Measurements from ENCODE around the gene DLEC1.

Gene DLEC1

DNA sequence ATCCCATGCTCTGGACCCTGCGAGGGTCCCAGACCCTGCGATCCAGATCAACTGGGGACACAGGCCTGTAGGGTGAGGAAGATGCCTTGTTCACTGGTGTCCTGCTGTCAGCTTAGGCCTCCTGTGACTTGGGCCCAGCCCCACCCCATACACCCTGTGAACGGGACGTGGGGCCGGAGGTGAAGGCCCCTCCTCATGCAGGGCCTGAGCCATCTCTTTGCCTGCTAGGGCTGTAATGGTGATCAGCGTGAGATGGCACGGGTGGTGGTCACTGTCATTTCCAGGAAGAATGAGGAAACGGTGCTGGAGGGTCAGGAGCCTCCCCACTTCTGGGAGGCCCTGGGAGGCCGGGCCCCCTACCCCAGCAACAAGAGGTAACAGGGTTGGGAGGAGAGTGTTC, 36.1 kb upstream of the DLEC1 start:
- no peak for DNase-seq (ENCODE audit: low read depth)

GRCh38 chr3:38003371-38003816, 35.6 kb upstream of the DLEC1 start:
- DNase-seq (ENCODE audit: low read depth): peak; percentile 37

DNA sequence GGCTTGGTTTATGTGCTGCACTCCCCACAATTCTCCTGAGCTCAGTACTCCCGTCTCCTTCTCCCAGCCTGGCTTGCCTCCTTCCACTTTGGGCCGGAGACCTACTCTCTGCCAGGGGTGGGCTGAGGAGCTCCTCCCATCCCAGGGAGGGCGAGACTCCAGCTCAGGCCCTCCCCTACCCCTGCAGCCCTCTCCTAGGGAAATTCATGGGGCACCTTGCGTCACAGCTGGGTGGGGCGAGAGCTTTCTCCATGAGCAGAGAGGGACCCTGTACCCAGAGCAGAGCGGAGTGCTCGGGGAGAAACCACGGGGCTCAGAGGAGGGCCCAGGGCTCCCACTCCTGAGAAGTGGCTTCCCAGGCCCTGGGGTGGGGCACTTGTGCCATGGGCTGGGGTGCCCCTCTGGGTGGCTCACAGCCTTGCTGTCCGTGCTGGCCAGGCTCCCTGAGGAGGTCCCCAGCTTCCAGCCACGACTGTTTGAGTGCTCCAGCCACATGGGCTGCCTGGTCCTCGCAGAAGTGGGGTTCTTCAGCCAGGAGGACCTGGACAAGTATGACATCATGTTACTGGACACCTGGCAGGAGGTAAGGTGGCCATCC, 35.1 kb upstream of the DLEC1 start:
- DNase-seq (ENCODE audit: low read depth): no peak

DNA sequence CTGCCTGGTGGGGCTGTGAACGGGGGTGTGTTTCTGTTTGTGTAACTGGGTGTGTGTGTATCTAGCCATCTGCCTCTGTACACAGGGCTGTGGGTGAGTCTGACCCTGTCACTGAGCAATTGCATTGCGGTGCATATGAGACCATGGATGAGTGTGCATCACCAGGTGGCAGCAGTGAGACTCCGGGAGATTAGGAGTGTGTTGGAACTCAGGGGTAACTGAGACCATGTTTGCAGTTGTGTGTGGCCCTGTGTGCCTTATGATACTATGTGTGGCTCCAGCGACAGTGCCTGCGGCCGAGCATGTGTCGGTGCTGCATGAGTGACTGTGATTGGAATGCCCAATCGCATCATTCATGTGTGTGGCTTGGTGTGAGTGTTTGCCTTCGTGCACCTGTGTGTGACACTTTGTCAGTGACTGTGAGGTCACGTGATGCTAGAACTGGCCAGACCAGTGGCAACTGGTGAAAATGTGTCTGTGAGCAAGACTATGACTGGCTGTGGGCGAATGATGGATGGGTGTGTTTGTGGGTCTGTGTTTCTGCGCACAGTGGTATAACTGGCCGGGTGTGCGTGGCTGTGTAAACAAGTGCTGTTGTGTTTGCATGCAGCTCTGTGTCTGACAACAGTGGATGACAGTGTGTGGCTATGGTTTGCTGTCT, 34.5 kb upstream of the DLEC1 start:
- peak; percentile 73 for DNase-seq (ENCODE audit: low read depth)

DNA sequence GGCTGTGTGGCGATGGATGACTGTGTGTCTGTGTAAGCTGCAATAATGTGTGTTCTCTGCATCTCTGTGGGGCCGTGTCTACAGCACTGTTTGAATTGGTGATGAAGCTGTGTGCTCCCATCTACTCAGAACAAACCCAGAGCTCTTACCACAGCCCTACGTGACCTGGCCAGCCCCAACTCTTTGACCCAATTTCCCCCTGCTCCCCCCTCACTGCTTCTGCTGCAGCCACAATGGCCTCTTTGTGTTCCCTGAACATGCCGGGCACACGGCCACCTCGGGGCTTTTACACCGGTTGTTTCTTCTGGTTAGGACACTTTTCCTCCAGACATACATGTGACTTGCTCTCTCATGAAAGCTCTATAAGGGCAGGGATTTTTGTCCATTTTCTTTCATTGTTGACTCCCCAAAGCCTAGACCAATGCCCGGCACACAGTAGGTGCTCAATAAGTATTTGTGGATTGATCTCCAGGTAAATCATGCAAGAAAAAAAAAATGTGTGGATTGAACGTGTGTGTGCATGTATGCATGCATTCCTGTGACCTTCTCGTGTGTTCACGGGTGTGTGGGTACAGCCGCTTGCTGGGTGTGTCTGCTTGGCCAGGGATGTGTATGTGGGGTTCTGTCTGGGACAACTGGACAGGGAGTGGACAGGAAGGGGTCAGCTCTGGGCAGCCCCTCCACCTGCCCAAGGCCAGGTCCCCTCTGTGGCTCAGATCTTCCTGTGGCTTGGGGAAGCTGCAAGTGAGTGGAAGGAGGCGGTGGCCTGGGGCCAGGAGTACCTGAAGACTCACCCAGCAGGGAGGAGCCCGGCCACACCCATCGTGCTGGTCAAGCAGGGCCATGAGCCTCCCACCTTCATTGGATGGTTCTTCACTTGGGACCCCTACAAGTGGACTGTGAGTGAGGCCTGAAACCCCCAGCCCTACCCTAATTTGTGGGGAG, 33.7 kb upstream of the DLEC1 start:
- no peak for DNase-seq (ENCODE audit: low read depth)

GRCh38 chr3:38006031-38006430, 33.0 kb upstream of the DLEC1 start:
- no peak for DNase-seq (ENCODE audit: low read depth)

DNA sequence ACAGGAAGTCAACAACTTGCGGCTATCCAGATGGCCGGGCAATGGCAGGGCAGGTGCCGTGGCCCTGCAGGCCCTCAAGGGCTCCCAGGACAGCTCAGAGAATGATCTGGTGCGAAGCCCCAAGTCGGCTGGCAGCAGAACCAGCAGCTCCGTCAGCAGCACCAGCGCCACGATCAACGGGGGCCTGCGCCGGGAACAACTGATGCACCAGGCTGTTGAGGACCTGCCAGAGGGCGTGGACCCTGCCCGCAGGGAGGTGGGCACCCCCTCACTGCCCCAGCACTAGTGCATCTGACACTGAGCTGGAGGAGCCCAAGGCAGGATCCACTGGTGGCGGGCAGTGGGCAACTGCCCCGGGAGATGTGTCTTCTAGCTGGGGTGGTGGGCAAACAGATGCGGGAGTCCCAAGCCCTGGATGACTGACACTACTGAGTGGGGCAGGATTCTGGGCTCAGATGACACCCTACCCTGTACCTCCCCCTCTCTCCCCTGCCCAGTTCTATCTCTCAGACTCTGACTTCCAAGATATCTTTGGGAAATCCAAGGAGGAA, 32.5 kb upstream of the DLEC1 start:
- DNase-seq (ENCODE audit: low read depth): no peak

DNA sequence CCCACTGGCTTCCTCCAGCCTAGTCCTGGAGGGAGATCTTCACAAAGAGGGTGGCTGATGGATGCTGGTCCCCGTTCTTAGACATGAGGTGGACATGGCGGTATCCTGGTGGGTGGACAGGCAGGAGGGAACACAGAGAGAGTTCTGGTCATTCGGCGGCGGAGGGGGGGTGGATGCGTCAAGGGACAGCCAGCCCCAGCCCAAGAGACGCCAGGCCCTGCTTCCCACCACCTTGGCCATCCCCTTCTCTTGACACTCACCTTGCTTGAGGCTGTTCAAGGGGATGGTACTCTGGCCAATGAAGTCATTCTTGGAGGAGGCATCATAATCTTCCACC, 31.3 kb upstream of the DLEC1 start:
- no peak for DNase-seq (ENCODE audit: low read depth)

DNA sequence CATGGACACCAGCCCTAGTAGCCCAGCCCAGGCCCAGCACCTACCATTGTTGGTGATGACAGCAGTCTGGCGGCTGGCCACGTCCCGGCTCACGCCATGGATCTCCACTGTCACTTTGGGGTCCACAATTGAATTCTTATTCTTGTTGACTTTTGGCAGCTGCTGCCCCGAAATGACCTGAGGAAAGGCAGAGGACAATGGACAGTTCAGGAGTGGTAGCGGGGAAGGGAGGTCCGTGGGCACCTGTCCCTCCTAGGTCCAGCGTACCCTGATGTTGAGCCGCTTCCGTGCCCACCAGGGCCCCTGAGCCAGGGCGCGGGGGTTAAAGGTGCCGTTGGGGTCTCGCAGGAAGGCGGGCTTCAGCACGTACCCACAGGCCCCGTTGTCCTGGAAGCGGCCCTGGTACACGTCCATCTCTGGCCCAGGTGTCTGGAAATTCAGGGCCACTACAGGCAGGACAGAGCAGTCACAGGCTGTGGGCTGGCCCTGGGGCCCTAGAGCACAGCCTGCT, 30.8 kb upstream of the DLEC1 start:
- no peak for DNase-seq (ENCODE audit: low read depth)

GRCh38 chr3:38008971-38009580, 29.9 kb upstream of the DLEC1 start:
- DNase-seq (ENCODE audit: low read depth): no peak

- DNase-seq (ENCODE audit: low read depth): no peak
Observed at GRCh38 chr3:38009807-38010591, 29.0 kb upstream of the DLEC1 start.

DNA sequence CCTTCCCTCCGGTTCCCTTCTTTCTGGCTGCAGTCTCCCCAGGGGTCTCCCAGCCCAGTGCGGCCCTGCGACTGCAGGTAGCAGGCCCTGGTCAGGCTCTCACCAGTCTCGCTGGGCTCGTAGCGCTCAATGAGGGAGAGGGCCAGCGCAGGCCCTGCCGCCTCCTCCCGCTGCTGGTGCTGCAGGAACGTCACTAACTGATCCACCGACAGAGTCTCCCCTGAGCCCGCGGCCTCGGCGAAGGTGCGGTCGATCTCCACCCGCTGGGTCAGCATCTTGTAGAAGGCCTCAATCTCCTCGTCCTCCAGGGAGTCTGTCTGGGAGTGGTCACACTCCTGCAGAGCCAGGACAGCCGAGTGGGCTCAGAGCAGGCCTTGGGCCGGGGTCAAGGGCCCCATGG, 27.9 kb upstream of the DLEC1 start:
- no peak for DNase-seq (ENCODE audit: low read depth)

- no peak for DNase-seq (ENCODE audit: low read depth)
Observed at GRCh38 chr3:38015485-38015884, 23.5 kb upstream of the DLEC1 start.

GRCh38 chr3:38015984-38016383, 23.0 kb upstream of the DLEC1 start:
- DNase-seq (ENCODE audit: low read depth): no peak

- DNase-seq (ENCODE audit: low read depth): no peak
Observed at GRCh38 chr3:38016410-38016809, 22.6 kb upstream of the DLEC1 start.

- DNase-seq (ENCODE audit: low read depth): no peak
Observed at GRCh38 chr3:38016847-38017444, 22.1 kb upstream of the DLEC1 start.

GRCh38 chr3:38017445-38018295, 21.3 kb upstream of the DLEC1 start:
- DNase-seq (ENCODE audit: low read depth): no peak

DNA sequence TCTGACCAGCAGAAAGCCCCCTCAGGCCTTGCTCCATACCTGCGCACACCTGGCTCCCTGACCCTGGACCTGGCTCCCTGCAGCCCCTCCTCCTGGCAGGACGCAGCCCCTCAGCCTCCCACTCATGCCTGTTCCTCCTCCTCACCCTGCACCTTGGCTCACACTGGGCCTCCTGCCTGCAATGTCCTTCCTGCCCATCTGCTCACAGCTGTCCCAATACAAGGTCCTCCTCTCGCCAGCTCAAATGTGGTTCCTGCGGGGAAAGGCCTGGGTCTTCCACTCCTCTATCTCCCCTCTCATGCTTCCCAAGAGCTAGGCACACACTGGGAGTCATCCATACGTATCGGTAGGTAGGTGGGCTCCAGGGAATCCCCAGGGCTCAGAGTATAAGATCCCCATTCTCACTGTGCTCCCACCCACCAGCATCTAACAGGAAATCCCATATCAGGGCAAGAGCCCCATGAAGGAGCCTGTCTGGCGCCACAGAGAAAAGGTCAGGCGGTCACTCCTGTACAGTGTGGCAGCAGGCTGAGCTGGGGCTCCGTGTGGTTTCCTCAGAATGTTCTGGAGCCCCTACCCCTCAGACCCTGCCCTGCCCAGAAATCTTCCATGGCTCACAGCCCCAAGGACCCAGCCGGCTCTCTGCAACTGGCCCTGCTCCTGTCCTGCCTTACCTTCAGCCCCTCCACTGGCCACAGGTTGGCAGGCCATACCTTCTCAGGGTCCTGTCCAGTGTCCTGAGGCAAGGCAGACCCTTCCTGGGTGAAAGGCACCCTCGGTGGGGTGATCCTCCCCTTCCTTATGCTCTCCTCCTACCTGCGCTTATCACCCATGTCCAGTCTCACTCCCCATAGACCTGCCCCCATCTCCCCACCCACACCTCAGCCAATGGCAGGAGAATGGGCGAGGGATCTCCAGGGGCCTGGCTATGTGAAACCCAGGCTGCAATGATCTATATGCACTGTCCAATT, 20.4 kb upstream of the DLEC1 start:
- DNase-seq (ENCODE audit: low read depth): no peak

Data from ELR (cell line).